Stimulated activated CD4-positive, alpha-beta T cell treated with anti-CD3 and anti-CD28 coated beads, TNF-alpha, amount 100 ng/mL, for 48 hours (primary cell): Measurements from ENCODE around the gene TBC1D17.

Source experiments
- DNase-seq, 3 donors: peaks; one replicate each; pipeline ENCODE4 v3.0.0-alpha.2; 2020; ENCODE audit warnings: low read depth in 3 of 3

The TBC1D17 gene

GRCh38 chr19:49848938-49849337, 28.6 kb upstream of the TBC1D17 start:
- no peak for DNase-seq

- no peak for DNase-seq
Measured at GRCh38 chr19:49849433-49850220, 27.9 kb upstream of the TBC1D17 start.

DNA sequence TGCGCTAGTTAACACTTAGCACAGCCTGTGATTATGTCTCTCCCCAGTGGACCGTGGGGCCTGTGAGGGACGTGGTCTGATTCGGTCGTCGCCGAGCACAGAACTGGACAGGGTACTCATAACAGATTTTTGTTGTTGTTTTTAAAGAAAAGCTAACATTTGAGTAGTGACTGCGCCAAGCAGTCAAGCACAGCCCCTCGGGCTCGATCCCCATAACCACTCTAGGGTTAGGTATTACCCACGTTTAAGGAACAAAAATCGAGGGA, 27.3 kb upstream of the TBC1D17 start:
- no peak for DNase-seq

- peak; percentile 77 to 88 (median 82) for DNase-seq
Measured at GRCh38 chr19:49850487-49851342, 26.8 kb upstream of the TBC1D17 start, which contains the start of gene PTOV1. TSS of gene PTOV1 (plus strand) at chr19:49851159.

GRCh38 chr19:49851456-49852259, 25.8 kb upstream of the TBC1D17 start:
- no peak for DNase-seq

DNA sequence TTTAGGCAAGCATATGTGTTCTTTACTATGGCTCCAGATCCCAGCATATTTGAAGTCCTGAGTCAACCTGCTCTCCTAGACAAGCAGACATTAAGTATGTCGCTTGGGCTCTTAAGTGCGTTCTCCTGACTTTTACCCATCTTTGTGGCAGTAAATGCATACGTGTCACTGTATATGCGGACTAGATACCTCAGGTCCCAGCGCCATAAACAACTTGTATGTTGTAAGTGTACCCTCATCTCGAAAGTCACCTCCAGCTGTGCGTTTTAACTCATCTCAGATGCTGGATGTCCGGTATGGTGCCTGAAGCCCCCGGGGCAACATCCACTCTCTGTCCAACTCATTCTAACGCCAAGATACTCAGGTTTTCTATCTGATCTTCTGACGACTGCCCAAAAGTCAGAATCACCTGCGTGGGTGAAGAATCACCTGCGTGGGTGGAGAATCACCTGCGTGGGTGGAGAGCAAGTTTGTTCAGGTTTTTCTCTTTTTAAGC, 24.8 kb upstream of the TBC1D17 start:
- no peak for DNase-seq

GRCh38 chr19:49853852-49854377, 23.6 kb upstream of the TBC1D17 start:
- no peak for DNase-seq

DNA sequence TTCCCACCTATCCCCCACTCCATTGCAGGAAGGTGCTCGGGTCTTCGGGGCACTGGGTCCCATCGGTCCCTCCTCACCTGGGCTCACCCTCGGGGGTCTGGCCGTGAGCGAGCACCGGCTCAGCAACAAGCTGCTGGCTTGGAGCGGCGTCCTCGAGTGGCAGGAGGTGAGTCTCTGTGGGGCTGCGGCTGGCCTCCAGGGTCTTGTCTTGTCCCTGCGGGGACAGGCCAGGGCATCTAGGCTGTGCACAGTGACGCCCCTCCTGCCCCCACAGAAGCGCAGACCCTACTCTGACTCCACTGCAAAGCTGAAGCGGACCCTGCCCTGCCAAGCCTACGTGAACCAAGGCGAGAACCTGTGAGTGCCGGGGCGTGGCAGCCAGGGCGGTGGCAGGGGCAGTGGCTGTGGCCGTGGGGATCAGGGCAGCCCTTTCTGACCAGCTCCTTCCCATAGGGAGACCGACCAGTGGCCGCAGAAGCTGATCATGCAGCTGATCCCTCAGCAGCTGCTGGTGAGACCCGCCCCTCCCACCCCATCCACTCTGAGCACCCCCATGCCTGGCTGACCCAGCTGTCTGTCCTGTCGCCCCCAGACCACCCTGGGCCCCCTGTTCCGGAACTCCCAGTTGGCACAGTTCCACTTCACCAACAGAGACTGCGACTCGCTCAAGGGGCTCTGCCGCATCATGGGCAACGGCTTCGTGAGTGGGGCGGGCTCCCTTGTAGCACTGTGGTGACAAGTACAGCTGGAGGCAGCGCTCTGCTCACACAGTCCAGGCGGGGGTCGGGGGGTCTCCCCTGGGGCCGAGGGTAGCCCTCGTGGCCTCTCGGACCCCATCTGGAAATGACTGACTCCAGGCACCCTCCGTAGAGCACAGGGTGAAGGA, 22.9 kb upstream of the TBC1D17 start:
- DNase-seq = no peak

DNA sequence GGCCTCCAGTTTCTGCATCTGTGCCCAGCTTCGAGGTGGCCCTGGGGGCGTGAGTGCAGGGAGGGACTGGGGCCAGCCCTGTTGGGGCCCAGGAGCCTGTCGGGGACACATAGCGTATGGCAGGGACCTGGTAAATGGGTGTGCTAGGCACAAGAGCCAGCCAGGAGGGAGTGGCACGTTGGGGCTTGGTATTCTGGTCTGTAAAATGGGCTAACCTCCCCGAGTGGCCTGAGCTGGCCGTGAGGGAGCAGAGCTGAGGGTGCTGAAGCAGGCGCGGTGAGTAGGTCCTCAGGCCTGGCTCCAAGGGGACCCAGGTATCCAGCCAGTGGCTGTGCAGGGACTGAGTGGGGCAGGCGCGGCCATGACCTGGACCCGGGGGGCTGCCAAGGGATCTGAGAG, 22.2 kb upstream of the TBC1D17 start:
- DNase-seq = no peak

DNA sequence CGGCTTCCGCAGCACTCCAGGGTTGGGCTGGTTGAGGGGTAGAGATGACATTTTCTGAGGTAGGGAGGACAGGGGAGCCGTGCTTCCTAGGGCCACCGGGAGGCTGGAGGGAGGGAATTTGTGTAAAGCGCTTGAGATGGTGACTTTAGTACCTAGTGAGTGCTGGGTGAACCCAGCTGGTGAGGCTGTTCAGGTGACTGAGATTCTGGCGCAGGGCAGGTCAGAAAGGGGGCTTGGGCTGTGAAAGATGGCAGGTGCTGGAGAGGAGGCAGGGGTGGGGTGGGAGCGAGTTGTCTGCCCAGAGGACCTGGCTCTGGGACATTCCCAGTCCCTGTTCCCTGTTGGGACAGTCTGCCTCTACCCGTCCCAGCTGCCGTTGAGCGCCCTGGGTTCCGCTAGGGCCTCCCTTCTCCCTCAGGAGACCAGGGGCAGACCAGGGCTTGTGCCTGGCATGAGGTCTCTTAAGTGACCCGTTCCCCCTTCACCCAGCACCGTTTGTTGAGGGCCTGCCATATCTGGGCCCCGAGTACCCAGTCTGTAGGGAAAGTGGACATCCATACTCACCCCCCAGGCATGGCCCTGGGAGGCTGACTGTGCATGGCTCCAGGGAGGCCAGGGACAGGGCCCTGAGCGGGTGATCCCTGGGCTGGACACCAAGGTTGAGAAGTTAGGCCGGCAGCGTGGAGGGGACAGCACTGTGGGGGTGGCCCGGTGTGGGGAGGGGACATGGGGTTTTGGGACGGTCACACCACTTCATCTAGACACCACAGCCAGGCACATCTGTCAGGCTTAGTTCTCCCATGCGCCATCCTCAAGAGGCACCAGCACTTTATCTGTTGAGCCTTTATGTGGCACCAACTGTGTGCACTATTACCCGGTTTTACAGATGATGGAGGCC, 21.6 kb upstream of the TBC1D17 start:
- DNase-seq = no peak

GRCh38 chr19:49856574-49857021, 20.9 kb upstream of the TBC1D17 start:
- no peak for DNase-seq

DNA sequence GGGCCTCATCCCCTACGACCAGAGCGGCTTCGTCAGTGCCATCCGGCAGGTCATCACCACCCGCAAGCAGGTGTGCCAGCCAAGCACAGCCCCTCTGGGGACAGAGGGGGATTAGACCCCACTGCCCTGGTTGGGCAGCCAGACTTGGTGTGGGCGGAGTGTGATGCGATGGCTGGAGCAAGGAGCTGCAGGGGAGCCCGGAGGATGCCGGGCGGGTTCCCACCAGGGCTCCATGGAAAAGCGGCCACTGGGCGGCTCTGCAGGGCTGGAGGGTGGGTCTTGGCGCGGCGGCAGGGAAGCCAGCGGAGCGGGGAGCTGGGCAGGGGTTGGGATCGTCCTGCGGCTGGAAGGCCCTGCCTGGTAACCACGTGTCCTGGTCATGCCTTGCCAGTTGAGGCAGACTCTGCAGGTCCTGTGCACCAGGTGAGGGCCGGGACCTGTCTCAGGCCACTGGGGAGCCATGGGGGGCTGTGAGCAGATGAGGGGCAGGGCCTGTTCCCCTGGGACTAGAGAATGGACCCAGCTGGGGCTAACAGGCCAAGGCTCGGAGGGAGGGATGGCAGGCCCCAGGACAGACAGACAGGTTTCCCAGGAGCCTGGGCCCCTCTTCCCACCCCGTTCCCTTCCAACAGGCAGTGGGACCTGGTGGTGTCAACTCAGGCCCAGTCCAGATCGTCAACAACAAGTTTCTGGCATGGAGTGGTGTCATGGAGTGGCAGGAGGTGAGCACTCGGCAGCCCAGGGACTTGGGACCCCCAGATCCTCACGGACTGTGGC, 20.3 kb upstream of the TBC1D17 start:
- no peak for DNase-seq

- DNase-seq = no peak
Measured at GRCh38 chr19:49857838-49858087, 19.7 kb upstream of the TBC1D17 start.

DNA sequence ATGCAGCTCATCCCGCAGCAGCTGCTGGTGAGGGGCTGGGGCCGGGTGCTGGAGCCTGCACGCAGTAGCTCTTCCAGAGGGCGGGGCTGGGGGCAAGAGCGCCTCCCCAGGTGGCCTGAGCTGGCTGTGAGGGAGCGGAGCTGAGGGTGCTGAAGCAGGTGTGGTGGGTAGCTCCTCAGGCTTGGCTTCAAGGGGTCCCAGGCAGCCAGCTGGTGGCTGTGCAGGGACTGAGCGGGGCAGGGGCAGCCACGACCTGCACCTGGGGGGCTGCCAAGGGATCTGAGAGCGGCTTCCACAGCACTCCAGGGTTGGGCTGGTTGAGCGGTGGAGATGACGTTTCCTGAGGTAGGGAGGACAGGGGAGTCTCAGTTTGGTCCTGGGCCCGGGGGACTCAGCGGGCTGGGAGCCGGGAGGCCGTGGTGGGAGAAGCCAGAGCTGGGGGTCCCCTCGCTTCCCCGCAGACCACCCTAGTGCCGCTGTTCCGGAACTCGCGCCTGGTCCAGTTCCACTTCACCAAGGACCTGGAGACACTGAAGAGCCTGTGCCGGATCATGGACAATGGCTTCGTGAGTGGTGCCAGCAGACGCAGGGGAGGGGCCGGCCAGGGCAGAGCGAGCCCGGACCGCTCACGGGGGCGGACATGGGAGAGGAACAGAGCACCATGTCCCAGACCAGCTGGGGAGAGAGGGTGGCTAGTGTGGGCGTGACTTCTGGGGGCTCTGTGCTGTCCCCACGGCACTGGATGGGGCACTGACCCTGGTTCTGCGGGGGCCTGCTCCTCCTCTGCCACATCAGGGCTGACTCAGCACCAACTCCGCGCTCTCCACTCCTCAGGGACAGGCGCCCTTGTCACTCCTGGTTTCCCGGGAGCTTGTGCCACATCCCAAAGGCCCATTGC, 19.2 kb upstream of the TBC1D17 start:
- DNase-seq = no peak

DNA sequence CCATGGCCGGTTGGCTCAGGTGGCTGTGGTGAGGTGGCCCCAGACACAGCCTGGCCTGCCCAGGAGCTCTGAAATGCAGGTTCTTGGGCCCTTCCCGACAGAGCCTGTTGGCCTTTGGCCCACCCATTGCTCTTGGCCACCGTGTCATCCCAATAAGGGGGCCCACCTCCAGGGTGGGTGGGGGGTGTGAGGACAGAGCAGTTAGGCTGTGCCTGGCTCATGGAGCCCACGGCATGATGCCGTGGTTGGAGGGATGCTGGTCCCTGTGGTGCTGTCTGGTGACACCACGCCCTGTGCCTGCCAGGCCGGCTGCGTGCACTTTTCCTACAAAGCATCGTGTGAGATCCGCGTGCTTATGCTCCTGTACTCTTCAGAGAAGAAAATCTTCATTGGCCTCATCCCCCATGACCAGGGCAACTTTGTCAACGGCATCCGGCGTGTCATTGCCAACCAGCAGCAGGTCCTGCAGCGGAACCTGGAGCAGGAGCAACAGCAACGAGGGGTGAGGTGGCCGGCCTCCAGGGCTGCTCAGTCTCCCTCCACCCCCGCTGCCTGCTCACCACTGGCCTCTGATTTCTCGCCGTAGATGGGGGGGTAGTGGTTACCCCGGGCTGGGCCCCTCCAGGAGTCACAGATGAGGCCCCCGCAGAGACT, 17.7 kb upstream of the TBC1D17 start:
- no peak for DNase-seq

GRCh38 chr19:49860336-49861102, 17.0 kb upstream of the TBC1D17 start:
- no peak for DNase-seq

- DNase-seq = no peak
Measured at GRCh38 chr19:49861107-49861506, 16.4 kb upstream of the TBC1D17 start.
